ENCODE measurements around the gene VSIG10L2.

The VSIG10L2 gene

DNA sequence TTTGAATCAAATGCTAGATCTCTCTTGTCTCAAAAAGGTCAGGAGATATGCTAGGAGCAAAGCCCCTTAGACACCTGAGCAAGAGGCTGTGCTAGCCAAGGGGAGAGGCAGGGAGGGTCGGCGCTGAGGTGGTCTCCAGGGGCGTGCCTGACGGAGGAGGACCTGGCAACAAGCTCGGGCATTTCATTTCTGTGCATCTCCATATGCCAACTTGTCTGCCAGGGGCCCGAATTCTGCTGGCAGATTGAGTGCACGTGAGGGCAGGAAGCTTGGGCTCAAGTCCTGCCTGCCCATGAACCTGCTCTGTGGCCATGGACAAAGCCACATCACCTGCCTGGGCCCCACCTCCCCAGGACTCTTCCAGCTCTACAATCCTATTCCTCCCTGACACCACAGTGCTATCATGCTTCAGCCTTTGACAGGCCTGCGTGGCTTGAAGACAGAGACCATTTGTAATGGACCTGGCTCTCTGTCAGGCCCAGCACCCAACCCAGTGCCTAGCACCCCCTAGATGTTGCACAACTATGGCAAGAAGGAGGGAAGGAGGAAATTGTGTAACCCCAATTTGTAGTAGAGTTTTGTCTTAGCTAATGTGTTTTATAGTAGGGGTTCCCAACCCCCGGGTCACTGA is 16.3 kb upstream of the VSIG10L2 start:
- no peak for DNase-seq (ENCODE audit: low read depth)

DNA sequence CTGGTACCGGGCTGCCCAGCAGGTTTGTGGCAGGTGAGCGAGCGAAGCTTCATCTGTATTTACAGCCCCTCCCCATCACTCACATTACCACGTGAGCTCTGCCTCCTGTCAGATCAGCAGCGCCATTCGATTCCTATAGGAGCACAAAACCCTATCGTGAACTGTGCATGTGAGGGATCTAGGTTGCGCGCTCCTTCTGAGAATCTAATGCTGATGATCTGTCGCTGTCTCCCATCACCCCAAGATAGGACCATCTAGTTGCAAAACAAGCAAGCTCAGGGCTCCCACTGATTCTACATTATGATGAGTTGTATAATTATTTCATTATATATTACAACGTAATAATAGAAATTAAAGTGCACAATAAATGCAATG is 15.8 kb upstream of the VSIG10L2 start:
- no peak for DNase-seq (ENCODE audit: low read depth)

DNA sequence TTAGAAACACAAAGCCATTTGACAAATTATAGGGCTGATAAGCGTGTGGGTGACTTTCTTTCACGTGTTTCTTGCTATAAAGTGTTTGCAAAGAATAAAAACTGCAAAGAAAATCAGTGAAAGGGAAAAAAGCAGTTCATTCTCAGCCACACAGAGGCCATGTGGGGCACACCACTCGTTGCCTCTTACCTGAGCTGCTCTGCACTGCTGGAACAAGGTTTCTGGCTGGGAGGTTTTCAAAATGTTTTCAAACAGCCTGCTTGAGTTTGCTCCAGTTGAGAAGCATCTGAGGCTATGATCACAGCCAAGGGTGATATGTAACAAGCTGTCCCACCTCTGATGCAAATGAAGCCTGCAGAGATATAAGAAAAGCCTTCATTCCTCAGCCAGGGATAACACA is 14.7 kb upstream of the VSIG10L2 start:
- no peak for DNase-seq (ENCODE audit: low read depth)

GRCh38 chr11:125931668-125932067 is 14.2 kb upstream of the VSIG10L2 start:
- DNase-seq (ENCODE audit: low read depth), result no peak

- DNase-seq (ENCODE audit: low read depth), result no peak
These were observed 13.5 kb upstream of the VSIG10L2 start for GRCh38 chr11:125932301-125932700.

GRCh38 chr11:125933030-125933813 is 12.6 kb upstream of the VSIG10L2 start:
- no peak for DNase-seq (ENCODE audit: low read depth)

DNA sequence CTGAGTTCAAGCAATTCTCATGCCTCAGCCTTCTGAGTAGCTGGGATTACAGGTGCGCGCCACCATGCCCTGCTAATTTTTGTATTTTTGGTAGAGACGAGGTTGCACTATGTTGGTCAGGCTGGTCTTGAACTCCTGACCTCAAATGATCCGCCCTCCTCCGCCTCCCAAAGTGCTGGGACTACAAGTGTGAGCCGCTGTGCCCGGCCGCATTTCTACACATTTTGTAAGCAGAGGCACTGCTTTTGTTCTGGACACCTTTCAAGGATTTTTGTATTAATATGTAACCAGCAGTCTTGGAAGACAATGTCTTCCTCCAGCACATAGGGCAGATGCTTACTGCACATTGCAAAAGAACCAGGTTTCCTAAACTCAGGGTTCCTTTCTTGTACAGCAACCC is 11.4 kb upstream of the VSIG10L2 start:
- DNase-seq (ENCODE audit: low read depth), result no peak

GRCh38 chr11:125935056-125935455 is 10.8 kb upstream of the VSIG10L2 start:
- DNase-seq (ENCODE audit: low read depth), result no peak

DNA sequence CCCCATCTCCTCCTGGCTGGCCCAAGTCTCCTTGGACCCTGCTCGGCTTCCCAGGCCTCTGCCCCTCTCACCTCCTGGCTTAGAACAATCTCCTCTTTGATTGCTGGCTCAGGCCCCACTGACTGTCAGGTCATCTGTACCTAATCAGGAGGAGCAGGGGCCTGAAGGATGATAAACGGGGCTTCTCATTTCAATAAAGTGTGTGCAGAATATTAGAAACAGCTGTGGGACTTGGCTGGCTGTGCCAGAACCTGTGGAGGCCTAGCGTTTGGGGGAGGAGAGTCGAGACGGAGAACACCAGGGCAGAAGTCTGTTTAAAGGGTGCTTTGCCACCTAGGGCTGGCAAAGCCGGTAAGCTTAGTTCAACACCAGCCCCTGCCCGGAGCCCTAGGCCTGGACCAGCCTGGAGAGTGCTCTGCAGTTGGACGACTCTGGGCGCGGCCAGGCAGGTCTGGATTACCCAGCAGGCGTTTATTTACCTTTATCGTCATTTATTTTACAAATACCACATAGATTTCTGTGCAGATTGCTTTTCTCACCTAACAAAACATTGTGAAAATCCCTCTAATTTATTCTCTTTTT is 10.1 kb upstream of the VSIG10L2 start:
- DNase-seq (ENCODE audit: low read depth), result no peak

- DNase-seq (ENCODE audit: low read depth), result no peak
These were observed 7.4 kb upstream of the VSIG10L2 start for GRCh38 chr11:125938418-125938817.

- no peak for DNase-seq (ENCODE audit: low read depth)
These were observed 6.7 kb upstream of the VSIG10L2 start for GRCh38 chr11:125939081-125939521.

GRCh38 chr11:125940145-125940544 is 5.7 kb upstream of the VSIG10L2 start:
- no peak for DNase-seq (ENCODE audit: low read depth)

GRCh38 chr11:125941267-125941618 is 4.6 kb upstream of the VSIG10L2 start:
- DNase-seq (ENCODE audit: low read depth), result no peak

DNA sequence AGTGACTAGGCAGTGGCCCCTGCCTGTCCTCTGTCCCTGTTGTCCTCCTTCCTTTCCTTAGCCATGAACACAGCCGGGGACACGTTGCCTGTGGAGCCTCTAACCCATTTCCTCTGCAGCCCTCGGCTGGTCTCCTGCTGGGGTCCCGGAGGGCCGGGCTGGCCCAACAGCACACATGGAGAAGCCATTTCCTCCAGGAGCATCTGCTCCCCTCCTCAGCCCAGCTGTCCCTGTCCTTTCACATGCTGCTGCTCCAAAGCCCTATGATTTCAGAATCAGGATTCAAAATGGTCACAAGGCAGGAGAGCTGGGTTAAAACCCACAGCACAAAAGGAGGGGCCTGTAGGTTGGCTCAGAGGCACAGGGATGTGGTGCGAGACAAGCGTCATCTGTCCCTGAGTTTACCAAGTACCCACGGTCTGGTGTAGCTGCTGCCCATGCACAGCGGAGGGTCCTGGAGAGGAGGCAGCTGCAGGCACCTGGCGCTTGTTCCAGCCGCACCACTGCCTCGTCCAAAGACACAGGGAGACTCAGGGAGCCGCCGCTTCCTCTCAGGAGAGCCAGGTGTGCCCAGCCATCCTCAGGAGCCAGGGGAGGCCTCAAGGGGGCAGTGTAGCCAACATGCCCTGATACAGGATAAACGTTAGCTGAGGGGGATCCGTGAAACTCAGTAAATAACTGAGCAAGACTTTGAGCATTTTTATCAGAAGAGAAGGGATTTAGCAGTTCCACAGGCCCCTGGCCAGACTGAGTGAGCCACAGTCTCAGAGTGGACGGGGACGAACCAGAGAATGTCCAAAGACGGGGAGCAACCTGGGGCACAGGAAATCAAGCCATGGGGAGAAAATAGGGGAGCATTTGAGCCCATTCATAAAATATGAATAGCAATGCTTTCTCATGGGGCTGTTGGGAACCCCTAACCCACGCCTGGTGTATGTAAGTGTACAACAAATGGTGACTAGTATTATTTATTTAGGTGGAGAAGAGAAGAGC is 3.9 kb upstream of the VSIG10L2 start:
- peak; percentile 19 for DNase-seq (ENCODE audit: low read depth)

- DNase-seq (ENCODE audit: low read depth), result no peak
These were observed 2.9 kb upstream of the VSIG10L2 start for GRCh38 chr11:125942771-125943428.

DNA sequence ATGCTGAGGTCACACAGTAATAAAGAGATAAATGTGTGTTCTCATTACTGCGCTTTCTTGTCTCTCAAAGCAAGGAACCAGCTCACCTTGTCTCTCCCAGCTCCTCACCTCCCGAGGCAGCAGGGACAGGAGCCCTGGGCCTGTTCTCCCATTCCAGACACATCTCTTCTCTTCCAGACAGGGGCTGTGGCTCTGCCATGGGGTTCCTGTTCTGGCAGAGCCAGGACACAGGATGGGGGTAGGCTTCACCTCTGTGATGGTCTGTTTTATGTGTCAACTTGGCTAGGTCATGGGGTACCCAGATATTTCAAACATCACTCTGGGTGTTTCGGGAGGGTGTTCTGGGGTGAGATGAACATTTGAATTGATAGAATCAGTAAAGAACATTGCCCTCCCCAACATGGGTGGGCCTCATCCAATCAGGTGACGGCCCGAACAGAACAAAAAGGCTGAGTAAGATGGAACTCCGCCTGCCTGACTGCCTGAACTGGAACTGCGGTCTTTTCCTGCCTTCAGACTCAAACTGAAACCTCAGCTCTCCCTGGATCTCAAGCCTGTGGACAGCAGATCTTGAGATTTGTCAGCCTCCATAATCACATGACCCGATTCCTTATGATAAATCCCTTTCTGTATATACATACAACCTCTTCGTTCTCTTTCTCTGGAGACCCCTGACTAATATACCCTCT is 2.0 kb upstream of the VSIG10L2 start:
- DNase-seq (ENCODE audit: low read depth), result no peak

- DNase-seq (ENCODE audit: low read depth), result no peak
These were observed 1.4 kb upstream of the VSIG10L2 start for GRCh38 chr11:125944350-125945010.

- no peak for DNase-seq (ENCODE audit: low read depth)
These were observed 640 bp upstream of the VSIG10L2 start for GRCh38 chr11:125945011-125945796.

DNA sequence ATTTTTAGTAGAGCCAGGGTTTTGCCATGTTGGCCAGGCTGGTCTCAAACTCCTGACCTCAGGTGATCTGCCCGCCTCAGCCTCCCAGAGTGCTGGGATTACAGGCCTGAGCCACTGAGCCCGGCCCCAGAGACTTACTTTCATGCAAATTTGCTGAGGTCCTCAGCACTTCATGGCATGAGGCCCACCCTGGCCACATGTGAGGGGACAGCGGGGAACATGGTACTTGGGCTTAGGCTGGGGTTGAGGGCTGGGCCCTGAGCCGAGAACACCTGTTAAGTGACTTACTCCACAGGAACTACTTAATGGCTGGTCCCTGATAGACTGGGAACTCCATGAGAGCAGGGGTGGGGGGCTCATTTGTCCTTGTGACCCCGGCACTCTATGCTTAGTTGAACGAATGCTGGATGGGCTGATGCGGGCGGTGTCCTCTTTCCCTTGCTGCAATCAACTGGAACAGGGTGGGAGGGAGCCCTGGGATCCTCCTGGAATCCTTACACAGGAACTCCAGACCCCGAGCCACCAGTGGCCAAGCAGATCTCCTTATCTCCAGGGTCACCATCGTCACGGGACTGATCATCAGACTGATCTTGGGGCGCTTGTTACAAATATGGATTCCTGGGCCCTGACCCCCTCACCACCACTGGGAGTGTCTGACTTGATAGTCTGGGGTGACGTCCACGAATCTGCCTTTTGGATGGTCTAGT is 1.0 kb downstream of the VSIG10L2 start:
- DNase-seq (ENCODE audit: low read depth), result no peak

Data from stimulated activated CD4-positive, alpha-beta T cell treated with anti-CD3 and anti-CD28 coated beads, Interleukin-2, amount 100 ng/mL, for 4 hours (primary cell).